Sigmoid colon (tissue), 4 donors: Measurements from ENCODE around the gene BLOC1S6.

Source experiments
- EP300 ChIP-seq, 4 donors: sonication (generic); formaldehyde crosslinking; IDR thresholded peaks; one replicate each; pipeline ENCODE4 v1.6.1; 2017; ENCODE audit warnings: antibody characterized with exemption in 4 of 4
- POLR2A ChIP-seq, 2 donors: fragments of 450-650 bp; IDR thresholded peaks; one replicate each; pipeline ENCODE4 v1.6.1; 2016; ENCODE audit warnings: antibody characterized with exemption in 2 of 2, mild to moderate bottlenecking in 2 of 2, moderate library complexity in 2 of 2
- TF ChIP-seq, protein P1 (sequence below), 4 experiments: fragments of 450-650 bp in 3 of 4; fragments of 200-600 bp in 1 of 4; IDR thresholded peaks; one replicate each; pipeline ENCODE4 v1.5.1; 2016 to 2019; ENCODE audit warnings: antibody characterized with exemption in 4 of 4, mild to moderate bottlenecking in 3 of 4, moderate library complexity in 2 of 4

DNA sequence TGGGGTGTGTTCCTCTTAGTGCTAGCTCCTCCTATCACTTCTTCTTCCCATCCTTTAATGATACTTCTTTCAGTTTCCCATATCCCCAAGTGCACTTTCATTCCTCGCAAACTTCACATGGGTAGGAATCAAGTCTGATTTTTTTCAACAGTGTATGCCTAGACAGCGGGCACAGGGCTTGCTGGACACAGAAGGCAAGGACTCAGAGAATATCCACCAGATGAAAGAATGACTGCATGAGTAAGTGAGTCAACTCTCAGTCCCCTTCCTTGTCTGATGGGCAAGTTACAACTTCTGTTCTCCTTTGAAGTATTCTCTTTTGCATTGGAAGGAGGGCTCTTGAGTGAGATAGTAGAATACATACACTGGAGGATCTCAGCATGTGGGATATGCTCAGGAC is 44.6 kb downstream of the BLOC1S6 start:
- TF ChIP-seq, protein P1, sequence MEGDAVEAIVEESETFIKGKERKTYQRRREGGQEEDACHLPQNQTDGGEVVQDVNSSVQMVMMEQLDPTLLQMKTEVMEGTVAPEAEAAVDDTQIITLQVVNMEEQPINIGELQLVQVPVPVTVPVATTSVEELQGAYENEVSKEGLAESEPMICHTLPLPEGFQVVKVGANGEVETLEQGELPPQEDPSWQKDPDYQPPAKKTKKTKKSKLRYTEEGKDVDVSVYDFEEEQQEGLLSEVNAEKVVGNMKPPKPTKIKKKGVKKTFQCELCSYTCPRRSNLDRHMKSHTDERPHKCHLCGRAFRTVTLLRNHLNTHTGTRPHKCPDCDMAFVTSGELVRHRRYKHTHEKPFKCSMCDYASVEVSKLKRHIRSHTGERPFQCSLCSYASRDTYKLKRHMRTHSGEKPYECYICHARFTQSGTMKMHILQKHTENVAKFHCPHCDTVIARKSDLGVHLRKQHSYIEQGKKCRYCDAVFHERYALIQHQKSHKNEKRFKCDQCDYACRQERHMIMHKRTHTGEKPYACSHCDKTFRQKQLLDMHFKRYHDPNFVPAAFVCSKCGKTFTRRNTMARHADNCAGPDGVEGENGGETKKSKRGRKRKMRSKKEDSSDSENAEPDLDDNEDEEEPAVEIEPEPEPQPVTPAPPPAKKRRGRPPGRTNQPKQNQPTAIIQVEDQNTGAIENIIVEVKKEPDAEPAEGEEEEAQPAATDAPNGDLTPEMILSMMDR (IDR thresholded peaks at IDR 0.05): no peak
- TF ChIP-seq EP300 (IDR thresholded peaks at IDR 0.05): no peak
- no peak for TF ChIP-seq POLR2A (IDR thresholded peaks at IDR 0.05)
